Bone marrow (tissue), 2 donors: Measurements from ENCODE around the gene UBE2G1.

ENCODE experiments used
- DNase-seq, 2 donors: peaks; one replicate each; lab custom pipeline; 2025; lab: John Stamatoyannopoulos, UW

UBE2G1 gene

GRCh38 chr17:4247361-4247970 lies 119.0 kb downstream of the UBE2G1 start:
- no peak for DNase-seq

- DNase-seq: no peak
Measured at GRCh38 chr17:4246674-4247073, 119.8 kb downstream of the UBE2G1 start.

GRCh38 chr17:4241535-4241934 lies 124.9 kb downstream of the UBE2G1 start:
- no peak for DNase-seq

GRCh38 chr17:4236456-4236855 lies 130.0 kb downstream of the UBE2G1 start:
- no peak for DNase-seq

DNA sequence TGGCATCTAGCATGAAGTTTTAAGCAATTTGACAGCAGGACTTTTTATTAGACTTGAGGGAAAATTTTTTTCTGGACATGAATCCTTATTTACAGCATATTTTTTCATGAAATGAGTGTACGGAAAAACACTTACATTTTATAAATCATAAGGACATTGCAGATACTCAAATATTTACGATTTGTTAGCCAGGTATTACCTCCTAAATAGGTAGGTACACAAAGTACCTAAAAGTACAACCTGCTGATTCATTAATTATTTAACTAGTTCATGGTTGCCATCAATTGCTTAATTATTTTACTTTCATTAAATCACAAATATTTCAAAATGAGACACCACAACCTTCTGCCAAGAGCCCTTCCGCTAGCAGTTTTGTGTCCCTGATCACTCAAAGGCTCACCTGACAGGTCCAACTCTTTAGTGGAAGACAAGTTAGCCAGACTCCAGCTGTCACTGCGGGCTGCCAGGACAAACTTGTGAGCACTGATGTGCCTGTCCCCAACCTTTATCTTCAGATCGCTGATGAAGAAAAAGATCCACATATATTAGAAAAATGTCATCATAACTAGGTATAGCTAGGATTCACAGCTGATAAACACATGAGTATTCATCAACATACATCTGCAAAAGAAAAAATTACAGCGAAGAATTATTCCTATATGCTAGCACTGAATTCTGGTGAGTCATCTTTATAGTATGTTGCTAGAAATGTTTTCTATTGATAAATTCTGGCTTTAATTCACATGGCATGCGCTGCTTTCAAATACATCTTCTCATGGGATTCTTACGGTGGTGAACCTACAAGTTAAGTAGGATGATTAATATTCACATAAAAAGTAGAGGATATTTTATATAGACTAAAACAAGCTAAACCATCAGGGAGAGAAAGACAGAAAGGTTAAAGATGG lies 130.8 kb downstream of the UBE2G1 start:
- DNase-seq: no peak

DNA sequence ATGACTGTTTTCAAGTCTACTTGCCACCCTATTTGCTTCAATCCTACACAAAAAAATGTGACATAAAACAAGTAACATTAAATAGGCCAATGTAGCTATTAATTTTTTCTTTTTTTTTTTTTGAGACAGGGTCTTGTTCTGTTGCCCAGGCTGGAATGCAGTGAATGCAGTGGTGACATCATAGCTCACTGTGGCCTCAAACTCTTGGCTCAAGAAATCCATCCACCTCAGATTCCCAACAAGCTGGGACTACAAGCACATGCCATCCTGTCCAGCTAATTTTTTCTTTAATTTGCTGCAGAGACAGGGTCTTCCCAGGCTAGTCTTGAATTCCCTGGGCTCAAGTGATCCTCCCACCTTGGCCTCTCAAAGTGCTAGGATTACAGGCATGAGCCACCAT lies 132.1 kb downstream of the UBE2G1 start:
- DNase-seq: no peak

DNA sequence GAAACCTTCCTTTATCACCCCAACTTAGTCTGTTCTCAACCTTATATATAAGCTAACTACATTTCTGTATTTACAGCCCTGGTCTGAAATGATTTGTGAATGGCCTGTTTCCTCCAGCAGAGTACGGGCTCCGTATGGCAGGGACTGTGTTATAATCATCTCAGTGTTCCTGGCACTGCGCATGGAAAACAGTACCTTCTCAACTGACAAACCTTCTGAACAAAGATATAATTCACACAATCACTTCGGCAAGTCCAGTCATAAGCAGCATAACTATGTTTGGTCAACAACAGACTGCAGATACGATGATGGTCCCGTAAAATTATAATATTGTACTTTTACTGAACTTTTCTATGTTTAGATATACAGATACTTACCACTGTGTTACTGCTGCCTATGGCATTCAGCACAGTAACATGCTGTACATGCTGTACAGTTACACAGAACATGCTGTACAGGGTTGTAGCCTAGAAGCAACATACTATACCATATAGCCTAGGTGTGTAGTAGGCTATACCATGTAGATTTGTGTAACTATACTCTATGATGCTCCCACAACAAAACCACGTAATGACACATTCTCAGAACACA lies 132.7 kb downstream of the UBE2G1 start:
- no peak for DNase-seq

DNA sequence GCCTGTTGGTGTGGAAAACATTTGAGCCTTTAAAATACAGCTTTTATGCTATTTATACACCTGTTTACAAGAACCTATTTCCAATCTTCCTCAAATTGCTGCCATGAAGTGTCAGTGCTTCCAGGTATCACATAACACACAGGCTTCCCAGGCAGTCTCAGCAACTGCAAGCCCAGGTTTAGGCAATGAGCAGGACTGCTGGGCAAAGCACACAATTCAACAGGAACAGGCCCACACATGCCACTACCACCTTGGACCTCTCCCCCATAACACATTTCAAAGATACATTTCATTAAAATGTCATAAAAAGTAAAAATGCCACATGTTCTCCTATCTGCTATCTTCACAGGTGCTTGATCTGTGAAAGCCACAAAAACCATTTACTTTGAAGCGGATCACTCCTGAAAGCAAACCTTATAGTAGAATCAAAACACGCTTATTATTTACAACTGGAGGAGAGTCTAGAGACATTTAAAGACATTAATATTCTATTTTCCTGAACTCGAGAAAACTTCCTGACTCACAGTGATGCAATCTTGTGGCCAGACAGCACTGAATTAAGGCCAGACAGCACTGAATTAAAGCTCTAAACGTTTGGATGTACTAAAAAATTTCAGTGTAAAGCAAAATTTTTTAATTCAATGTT lies 134.2 kb downstream of the UBE2G1 start:
- DNase-seq: no peak

- no peak for DNase-seq
Measured at GRCh38 chr17:4229627-4230541, 136.6 kb downstream of the UBE2G1 start.

DNA sequence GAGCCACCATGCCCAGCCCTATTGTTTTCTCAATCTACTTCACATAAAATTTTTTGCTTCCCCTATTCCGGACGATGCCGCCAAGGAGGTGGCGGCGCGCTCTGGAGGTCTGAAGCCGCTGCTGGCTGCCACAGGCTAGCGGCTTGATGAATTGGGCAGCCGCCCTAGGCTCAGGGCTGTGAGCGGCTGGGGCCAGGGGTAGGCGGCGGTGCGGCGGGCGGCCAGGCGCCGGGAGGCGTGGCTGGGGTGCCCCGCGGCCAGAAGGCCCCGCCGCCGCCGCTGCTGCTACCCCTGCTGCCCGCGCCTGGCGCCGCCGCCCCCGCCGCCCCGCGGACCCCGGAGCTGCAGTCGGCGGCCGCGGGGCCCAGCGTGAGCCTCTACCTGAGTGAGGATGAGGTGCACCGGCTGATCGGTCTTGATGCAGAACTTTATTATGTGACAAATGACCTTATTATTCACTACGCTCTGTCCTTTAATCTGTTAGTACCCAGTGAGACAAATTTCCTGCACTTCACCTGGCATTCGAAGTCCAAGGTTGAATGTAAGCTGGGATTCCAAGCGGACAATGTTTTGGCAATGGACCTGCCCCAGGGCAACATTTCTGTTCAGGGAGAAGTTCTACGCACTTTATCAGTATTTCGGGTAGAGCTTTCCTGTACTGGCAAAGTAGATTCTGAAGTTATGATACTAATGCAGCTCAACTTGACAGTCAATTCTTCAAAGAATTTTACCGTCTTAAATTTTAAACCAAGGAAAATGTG lies 144.4 kb downstream of the UBE2G1 start:
- DNase-seq: no peak

DNA sequence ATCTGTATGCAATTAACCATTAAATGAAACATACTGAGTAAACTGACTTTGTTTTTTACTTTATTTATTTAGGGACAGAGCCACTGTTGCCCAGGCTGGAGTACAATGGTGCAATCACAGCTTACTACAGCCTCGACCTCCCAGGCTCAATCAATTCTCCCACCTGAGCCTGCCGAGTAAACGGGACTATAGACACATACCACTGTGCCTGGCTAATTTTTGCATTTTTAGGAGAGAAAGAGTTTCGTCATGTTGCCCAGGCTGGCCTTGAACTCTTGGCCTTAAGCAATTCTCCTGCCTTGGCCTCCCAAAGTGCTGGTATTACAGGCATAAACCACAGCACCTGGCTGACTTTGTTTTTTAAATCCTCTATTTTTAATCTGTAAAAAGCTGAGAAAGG lies 145.3 kb downstream of the UBE2G1 start:
- no peak for DNase-seq

DNA sequence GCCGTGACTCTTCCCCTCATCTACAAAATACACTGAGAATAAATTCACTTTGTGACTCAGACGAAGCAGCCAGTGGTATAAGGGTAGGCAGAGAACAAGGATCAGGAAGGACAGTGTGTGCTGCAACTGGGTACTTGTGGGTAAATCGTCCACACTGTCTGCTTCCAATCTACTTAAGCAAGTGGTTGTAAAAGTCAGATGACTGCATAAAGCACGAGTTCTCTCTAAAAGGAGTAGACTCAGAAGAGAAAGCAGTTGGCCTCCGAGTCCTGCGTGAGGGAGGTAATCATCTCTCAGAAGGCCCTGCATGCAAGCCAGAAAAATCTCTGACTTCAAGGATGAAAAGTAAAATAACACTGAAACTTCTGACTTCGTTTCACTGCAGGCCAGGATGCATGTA lies 145.8 kb downstream of the UBE2G1 start:
- no peak for DNase-seq
